Measurements from ENCODE around the gene USP17L22. TPM values are rescaled to one million over a fixed set of nuclear protein-coding genes. Genes with fewer than 3 reads are reported as not detected.
A peak's percentile ranks its signal among the peaks of the same experiment; 100 is the strongest.
"Not testable (repeated sequence)": the region's sequence is repeated elsewhere in the genome, so short reads cannot be mapped to it uniquely, and the experiment has no call there.

USP17L22 gene
- total RNA-seq = not detected
- not detected for polyA plus RNA-seq (ENCODE audit: insufficient read length in 6 of 6)
- long read RNA-seq, donor 1 = 0 reads
- long read RNA-seq, donor 2 = 0 reads
- long read RNA-seq, donor 3 = 0 reads
- long read RNA-seq, donor 4 = 0 reads
- long read RNA-seq, donor 5 = 0 reads
- long read RNA-seq, donor 6 = 0 reads
- long read RNA-seq, donor 7 = 0 reads
- long read RNA-seq, donor 8 = 0 reads
- long read RNA-seq, donor 9 = 0 reads
- long read RNA-seq, donor 10 = 0 reads
- long read RNA-seq, donor 11 = 0 reads
- long read RNA-seq, donor 12 = 0 reads

- ATAC-seq; H3K27ac ChIP-seq; H3K4me1 ChIP-seq; DNase-seq; H3K27me3 ChIP-seq; intact Hi-C loops (cut with DNase I); H3K36me3 ChIP-seq; H3K9me3 ChIP-seq; H3K4me3 ChIP-seq: not testable (repeated sequence)
Observed at GRCh38 chr4:9267319-9267718, at the start of gene USP17L22. USP17L22 (plus strand) TSS chr4:9267619; CDS start chr4:9267619, 0 bp downstream.

GRCh38 chr4:9219852-9220251, 47.6 kb upstream of the USP17L22 start, which contains the start of gene USP17L12:
USP17L12 (plus strand) TSS chr4:9220152; CDS start chr4:9220152, 0 bp downstream.
- H3K4me3 ChIP-seq; H3K27me3 ChIP-seq; H3K27ac ChIP-seq; H3K9me3 ChIP-seq; H3K36me3 ChIP-seq; intact Hi-C loops (cut with DNase I); DNase-seq; ATAC-seq; H3K4me1 ChIP-seq: not testable (repeated sequence)

GRCh38 chr4:9224596-9224995, 42.8 kb upstream of the USP17L22 start, which contains the start of gene USP17L13:
USP17L13 (plus strand) TSS chr4:9224896; CDS start chr4:9224896, 0 bp downstream.
- H3K4me1 ChIP-seq; H3K9me3 ChIP-seq; intact Hi-C loops (cut with DNase I); H3K27me3 ChIP-seq; DNase-seq; H3K4me3 ChIP-seq; H3K36me3 ChIP-seq; H3K27ac ChIP-seq; ATAC-seq: not testable (repeated sequence)

- ATAC-seq; H3K36me3 ChIP-seq; H3K9me3 ChIP-seq; H3K4me3 ChIP-seq; H3K27me3 ChIP-seq; H3K4me1 ChIP-seq; intact Hi-C loops (cut with DNase I); H3K27ac ChIP-seq: not testable (repeated sequence)
- DNase-seq = peak in 1 of 4 donors; percentile 26
Observed at GRCh38 chr4:9230249-9230648, 37.2 kb upstream of the USP17L22 start.

GRCh38 chr4:9234085-9234484, 33.3 kb upstream of the USP17L22 start, which contains the start of gene USP17L15:
USP17L15 (plus strand) TSS chr4:9234385; CDS start chr4:9234385, 0 bp downstream.
- ATAC-seq; H3K4me3 ChIP-seq; H3K9me3 ChIP-seq; H3K27me3 ChIP-seq; H3K36me3 ChIP-seq; DNase-seq; H3K4me1 ChIP-seq; H3K27ac ChIP-seq; intact Hi-C loops (cut with DNase I): not testable (repeated sequence)

- intact Hi-C loops (cut with DNase I); H3K27ac ChIP-seq; H3K27me3 ChIP-seq; H3K9me3 ChIP-seq; H3K36me3 ChIP-seq; H3K4me1 ChIP-seq; ATAC-seq; H3K4me3 ChIP-seq: not testable (repeated sequence)
- DNase-seq = peak in 1 of 4 donors; percentile 80
Observed at GRCh38 chr4:9238461-9238860, 29.0 kb upstream of the USP17L22 start.

GRCh38 chr4:9243579-9243978, 23.8 kb upstream of the USP17L22 start, which contains the start of gene USP17L17:
USP17L17 (plus strand) TSS chr4:9243879; CDS start chr4:9243879, 0 bp downstream.
- H3K36me3 ChIP-seq; H3K27ac ChIP-seq; H3K9me3 ChIP-seq; H3K4me1 ChIP-seq; DNase-seq; H3K4me3 ChIP-seq; H3K27me3 ChIP-seq; ATAC-seq; intact Hi-C loops (cut with DNase I): not testable (repeated sequence)

- H3K36me3 ChIP-seq; H3K9me3 ChIP-seq; H3K27ac ChIP-seq; intact Hi-C loops (cut with DNase I); H3K4me3 ChIP-seq; ATAC-seq; H3K4me1 ChIP-seq; H3K27me3 ChIP-seq: not testable (repeated sequence)
- peak in 1 of 4 donors; percentile 34 for DNase-seq
Observed at GRCh38 chr4:9247953-9248680, 19.3 kb upstream of the USP17L22 start, which contains the start of gene USP17L18. USP17L18 (plus strand) TSS chr4:9248630; CDS start chr4:9248630, 0 bp downstream.

GRCh38 chr4:9253078-9253477, 14.3 kb upstream of the USP17L22 start, which contains the start of gene USP17L19:
USP17L19 (plus strand) TSS chr4:9253378; CDS start chr4:9253378, 0 bp downstream.
- H3K4me1 ChIP-seq; H3K4me3 ChIP-seq; DNase-seq; intact Hi-C loops (cut with DNase I); H3K27ac ChIP-seq; H3K36me3 ChIP-seq; H3K27me3 ChIP-seq; ATAC-seq; H3K9me3 ChIP-seq: not testable (repeated sequence)

GRCh38 chr4:9257824-9258223, 9.6 kb upstream of the USP17L22 start, which contains the start of gene USP17L20:
USP17L20 (plus strand) TSS chr4:9258124; CDS start chr4:9258124, 0 bp downstream.
- H3K36me3 ChIP-seq; H3K27ac ChIP-seq; H3K4me3 ChIP-seq; intact Hi-C loops (cut with DNase I); DNase-seq; H3K27me3 ChIP-seq; H3K9me3 ChIP-seq; ATAC-seq; H3K4me1 ChIP-seq: not testable (repeated sequence)

GRCh38 chr4:9262572-9262971, 4.8 kb upstream of the USP17L22 start, which contains the start of gene USP17L21:
USP17L21 (plus strand) TSS chr4:9262872; CDS start chr4:9262872, 0 bp downstream.
- ATAC-seq; DNase-seq; H3K27me3 ChIP-seq; H3K4me1 ChIP-seq; H3K36me3 ChIP-seq; H3K4me3 ChIP-seq; H3K9me3 ChIP-seq; intact Hi-C loops (cut with DNase I); H3K27ac ChIP-seq: not testable (repeated sequence)

GRCh38 chr4:9271719-9272118, 4.3 kb downstream of the USP17L22 start:
- H3K36me3 ChIP-seq; H3K4me1 ChIP-seq; H3K9me3 ChIP-seq; ATAC-seq; H3K27ac ChIP-seq; intact Hi-C loops (cut with DNase I); H3K4me3 ChIP-seq; H3K27me3 ChIP-seq: not testable (repeated sequence)
- DNase-seq = peak in 2 of 4 donors; percentile 36 to 91
